NK-92 (cell line): ENCODE data around the gene CDK15.

Experiments
- DNase-seq: peaks from one replicate; lab custom pipeline; 2025; ENCODE audit not compliant: unreplicated experiment; lab: John Stamatoyannopoulos, UW

The CDK15 gene

GRCh38 chr2:201862843-201863242 lies 56.5 kb downstream of the CDK15 start:
- DNase-seq: no peak

GRCh38 chr2:201866643-201867473 lies 60.5 kb downstream of the CDK15 start:
- no peak for DNase-seq

DNA sequence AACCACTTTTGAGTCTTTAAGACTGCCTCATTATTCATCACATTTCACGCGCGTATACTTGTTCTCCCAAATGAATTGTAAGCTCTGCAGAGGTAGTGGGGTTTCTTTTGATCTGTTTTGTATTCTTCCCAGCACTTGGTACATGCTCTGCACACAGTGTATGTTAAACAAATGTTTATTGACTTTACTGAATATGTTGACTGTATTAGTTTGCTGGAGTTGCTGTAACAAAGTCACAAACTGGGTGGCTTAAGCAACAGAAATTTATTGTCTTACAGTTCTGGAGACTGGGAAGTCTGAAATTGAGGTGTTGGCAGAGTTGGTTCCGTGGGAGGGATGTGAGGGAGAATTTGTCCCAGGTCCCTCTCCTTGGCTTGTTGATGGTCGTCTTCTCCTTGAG lies 65.1 kb downstream of the CDK15 start:
- DNase-seq: no peak

DNA sequence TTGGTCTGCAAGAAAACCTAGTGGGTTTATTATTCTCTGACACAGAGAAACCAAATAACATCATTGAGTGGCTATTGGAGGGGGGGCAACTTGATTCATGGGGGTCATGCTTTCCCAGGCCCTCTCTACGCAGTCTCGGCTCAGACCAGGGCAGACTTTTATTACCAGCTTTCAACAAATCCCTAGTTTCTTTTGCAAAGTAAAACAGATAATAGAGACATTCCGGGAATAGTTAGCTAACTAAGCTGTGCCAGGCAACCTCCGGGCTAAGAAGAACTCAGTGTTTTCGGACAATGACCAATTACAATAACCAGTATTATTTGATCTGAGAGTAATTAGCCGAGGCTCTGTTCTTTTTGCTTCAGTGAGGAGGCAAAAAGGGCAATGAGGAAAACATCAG lies 66.3 kb downstream of the CDK15 start:
- DNase-seq: no peak

DNA sequence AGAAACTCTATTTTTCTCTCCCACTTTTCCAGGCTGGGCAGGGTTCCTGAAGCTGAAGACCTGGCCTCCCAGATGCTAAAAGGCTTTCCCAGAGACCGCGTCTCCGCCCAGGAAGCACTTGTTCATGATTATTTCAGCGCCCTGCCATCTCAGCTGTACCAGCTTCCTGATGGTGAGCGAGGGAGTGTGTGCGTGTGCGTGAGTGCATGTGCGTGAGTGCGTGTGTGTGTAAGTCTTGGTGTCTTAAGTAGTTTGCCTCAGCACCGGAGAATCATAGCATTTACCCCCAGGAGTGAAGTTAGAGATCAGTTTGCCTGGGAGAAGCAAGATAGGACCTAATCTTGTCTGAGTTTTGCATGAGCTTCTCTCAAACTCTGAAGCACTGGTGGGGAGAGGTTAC lies 73.7 kb downstream of the CDK15 start:
- no peak for DNase-seq

- no peak for DNase-seq
Observed at GRCh38 chr2:201880579-201880978, 74.2 kb downstream of the CDK15 start.

DNA sequence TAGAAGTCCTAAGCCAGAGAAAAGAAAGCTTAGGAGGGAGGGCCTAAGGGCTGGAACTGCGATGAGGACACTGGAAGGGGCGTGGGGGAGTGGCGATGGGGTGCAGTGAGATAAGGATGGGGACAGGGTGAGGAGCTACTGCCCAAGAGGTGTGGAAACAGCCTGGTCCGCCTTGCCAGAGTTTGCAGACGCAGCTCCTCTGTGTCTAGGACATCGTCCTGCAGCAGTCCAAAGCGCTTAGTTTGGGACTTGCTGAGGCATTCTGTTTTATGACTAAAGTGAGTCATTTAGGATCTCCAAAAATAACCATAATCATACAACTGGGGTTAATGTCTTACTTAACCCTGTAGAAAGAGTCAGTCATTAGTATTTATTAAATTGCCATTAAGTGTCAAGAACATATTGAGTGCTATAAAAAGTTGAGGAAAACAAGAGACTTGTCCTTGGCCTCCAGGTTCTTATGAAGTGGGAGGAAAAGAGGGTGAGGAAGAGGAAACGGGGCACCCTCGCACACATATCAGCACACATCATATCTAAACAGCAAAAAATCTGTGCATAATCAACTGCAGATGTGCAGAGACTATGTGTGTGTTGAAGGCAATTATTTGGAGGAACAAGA lies 74.8 kb downstream of the CDK15 start:
- DNase-seq: no peak

GRCh38 chr2:201881741-201882140 lies 75.4 kb downstream of the CDK15 start:
- DNase-seq: no peak

DNA sequence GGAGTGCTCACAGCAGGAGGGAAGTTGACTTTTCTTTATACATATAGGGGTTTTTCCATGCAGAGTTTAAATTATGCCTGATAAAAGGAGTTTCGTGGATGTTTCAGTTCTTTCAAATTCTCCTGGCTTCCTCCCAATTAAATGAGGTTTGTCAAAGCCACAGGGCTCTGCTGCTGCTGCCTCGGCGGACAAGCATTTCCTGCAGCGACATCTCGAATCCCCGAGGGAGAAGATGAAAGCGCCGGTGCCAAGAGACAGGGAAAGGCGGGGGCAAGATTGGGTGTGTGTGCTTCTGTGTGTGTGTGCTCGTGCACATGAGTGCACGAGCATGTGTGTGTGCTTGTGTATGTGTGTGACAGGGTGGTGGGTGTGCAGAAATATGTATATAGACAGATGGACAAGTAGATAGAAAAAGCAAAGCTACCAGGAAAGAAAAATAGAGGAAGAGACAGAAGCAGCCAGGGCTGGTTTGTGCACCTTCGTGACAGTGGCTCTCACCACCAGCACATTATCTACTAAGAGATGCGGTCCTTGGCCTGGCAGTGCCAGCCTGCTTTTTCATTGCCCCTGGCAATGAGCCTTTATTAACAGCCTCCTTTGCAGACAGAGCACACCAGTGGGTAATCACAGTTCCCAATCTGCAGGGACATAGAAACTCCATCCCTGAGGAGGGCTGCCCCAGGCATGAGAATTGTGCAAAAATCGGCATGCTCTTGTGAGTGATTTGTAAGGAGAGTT lies 76.2 kb downstream of the CDK15 start:
- no peak for DNase-seq

DNA sequence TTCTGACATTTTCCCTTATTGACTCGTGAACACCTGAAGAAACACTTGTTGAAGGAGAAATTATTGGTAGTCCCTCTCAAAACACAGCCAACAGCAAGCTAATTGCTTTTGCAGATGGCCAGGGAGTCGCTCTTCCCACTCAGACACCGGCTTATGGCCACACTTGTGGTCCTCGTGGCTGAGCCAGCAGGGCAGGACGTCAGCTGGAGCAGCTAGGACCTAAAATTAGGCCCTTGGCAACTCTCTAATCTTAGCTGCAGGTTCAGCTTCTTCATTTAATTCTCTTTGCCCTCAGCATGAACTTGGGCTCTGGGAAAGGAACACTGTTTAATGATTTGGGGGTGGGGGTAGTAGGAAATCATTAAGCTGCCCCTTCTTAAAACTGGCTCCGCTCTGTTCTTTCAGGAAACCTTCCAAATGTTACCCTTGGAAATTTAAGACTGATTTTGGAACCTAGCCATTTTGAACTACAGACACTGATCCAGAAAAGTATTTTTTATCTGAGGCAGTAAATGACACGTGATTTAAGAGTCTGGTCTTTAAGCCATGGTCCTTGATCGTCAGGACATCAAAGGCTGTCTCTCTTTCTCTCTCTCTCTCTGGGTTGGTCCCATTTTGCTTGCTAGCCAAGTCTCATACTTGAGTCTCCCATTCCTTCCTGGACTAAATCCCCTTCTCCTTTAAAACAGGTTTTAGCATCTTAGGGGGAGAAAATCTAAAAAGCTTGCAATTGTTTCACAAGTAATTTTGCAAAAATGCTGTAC lies 77.5 kb downstream of the CDK15 start:
- DNase-seq: no peak

DNA sequence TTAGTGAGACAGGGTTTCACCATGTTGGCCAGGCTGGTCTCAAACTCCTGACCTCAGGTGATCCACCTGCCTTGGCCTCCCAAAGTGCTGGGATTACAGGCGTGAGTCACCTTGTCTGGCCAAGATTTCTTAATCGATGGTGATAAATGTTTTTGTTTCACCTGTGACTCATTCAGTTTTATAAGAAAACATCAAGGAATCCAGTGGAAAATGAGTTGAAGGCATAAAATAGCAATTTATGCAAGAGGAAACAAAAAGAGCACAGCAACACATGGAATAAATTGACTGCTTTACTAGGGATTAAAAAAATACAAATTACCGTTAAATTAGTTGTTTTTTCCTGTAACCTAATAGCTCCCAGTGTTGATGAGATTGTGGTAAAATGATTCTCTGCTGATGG lies 80.2 kb downstream of the CDK15 start:
- DNase-seq: no peak

GRCh38 chr2:201887773-201888425 lies 81.6 kb downstream of the CDK15 start:
- no peak for DNase-seq

DNA sequence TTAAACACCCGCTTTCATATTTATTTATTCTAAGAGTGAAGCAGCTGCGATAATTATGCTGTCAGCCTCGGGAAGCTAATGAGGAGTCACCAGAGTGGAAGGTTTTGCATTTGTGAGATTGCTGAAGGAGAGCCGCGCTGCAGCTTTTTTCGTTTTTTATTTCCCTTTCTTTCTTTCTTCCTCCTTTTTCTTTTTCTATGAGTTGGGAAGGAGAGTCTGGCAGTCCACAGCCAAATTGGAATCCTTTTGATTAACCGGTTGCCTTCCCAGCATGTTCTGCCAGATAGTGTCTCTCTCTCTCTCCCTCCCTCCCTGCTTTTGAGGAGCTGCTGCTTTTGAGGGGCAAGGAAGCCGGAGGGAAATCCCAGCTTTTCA lies 82.1 kb downstream of the CDK15 start:
- DNase-seq: no peak

DNA sequence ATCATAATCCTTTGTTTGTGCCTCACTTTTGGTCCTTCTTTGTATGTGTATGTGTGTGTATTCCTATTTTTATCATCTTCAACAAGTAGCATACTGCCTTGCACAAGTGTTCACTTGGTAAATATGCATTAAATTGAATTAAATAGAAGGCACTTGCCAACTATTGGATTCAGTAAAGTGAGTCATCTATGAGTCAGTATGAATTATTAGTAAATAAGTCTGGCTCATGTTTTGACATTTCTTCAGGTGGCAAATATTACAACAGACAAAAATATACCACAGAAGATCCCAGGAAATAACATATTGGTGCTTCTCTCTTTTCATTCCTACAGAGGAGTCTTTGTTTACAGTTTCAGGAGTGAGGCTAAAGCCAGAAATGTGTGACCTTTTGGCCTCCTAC lies 84.1 kb downstream of the CDK15 start:
- DNase-seq: no peak

DNA sequence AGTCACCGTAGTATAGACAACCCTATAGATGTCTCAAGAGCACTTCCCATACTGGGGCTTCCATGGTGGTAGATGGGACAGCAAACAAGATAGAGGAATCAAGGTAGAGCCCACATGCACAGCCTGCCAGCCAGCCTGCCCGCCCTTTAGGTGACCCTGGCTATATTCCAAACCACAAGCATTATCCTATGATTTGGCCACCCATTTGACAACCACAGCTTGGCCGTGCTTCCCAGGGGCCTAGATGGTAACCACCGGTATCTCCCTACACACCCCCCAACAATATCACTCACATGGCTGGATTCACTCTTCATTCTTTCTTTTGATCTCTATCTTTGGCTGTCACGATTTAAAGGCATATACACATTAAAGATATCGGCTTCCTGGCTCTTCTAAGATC lies 85.3 kb downstream of the CDK15 start:
- DNase-seq: no peak

DNA sequence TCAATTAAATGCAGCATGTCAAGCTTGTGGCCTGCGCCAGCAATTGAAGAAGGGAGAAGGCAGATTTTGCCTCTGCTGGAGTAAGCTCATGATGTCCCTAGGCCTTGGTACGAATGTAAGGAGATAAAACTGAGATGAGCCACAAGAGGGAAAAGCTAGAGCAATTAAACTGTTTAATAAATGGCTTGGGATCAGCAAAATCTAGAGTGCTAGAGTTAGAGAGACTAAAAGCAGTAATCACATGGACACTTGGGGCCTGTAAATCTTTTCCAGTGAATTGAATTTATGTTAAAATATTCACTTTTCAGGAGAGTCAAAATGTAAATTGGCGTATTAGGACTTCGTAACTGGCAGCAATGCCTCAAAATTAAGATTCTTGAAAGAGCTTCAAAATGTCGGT lies 86.2 kb downstream of the CDK15 start:
- DNase-seq: no peak

DNA sequence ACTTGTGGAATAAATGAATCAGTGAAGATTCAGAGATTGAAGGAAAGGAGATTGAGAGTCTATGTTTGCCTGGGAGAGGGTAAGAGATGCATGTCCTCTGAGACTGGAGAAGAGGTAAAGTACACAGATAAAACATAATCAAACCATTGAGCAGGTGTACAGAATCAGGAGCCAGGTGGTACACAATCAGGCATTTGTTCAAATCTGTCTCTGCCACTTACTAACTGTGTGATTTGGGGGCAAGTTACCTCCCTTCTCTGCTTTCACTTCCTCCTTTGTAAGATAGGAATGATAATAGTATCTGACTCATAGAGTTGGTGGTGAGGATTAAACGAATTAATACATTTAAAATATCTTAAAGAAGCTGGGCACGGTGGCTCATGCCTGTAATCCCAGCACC lies 94.0 kb downstream of the CDK15 start:
- no peak for DNase-seq

- DNase-seq: no peak
Observed at GRCh38 chr2:201901786-201902185, 95.4 kb downstream of the CDK15 start.

DNA sequence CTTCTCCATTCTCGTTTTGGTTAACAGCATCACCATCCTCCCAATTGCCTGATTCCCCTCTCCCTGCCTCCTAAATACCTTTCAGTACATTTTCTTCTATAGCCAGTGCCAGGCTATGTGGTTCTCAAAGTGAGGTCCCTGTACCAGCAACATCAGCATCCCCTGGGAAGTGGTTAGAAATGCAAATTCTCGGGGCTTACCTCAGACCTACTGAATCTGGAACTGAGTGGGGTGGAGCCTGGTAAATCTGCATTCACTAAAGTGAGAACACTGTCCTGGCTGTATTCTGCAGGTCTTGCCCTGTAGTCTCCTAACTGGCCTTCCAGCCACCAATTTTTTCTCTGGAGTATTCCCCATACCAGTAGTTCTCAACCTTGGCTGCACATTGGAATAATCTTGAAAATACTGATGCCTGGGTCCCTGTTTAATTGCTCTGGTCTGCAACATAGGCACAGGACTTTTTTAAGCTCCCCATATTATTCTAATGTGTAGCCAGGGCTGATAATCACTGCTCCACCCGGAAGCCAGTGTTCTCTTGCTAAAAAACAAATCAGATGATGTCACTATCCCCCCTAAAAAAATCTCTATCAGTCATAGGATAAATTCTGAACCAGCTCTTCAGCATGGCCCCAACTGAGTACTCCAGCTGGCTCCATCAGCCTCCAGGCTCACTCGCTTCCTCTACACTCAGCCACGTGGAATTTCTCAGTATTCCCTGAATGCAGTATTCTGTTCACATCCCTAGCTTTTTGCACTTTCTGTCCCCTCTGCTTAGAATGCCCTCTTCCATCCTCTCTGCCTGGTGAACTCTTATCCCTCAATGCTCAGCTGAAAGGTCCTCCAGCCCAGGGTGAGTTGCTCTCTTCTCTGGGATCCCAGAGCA lies 98.4 kb downstream of the CDK15 start:
- DNase-seq: no peak
